Measurements from ENCODE around the gene JAG1.

- TF ChIP-seq EZH2phosphoT487 (IDR thresholded peaks at IDR 0.05; ENCODE audit: insufficient read depth, low read depth) = no peak
- no peak for TF ChIP-seq EZH2 (IDR thresholded peaks at IDR 0.05; ENCODE audit: insufficient read depth, poor library complexity, severe bottlenecking)
Observed at GRCh38 chr20:10621149-10621548, 52.6 kb downstream of the JAG1 start.

Data from GM23248 (cell line).